HG02623 (cell line): ENCODE data around the gene TLNRD1.
"Not testable (repeated sequence)": the region's sequence is repeated elsewhere in the genome, so short reads cannot be mapped to it uniquely, and the experiment has no call there.

Source experiments
- ATAC-seq: cut with Tn5 transposase; IDR thresholded peaks from one replicate; pipeline ENCODE4 v1.9.1; 2021; ENCODE audit warnings: moderate library complexity; ENCODE audit not compliant: unreplicated experiment

Gene TLNRD1

GRCh38 chr15:81000624-81001151 lies at the start of gene TLNRD1:
Gene TLNRD1 (plus strand): TSS chr15:81000923. CDS start chr15:81002272, 1,349 bp downstream.
- ATAC-seq: peak; percentile 56

GRCh38 chr15:80951941-80952340 lies 48.8 kb upstream of the TLNRD1 start:
- no peak for ATAC-seq

- ATAC-seq: no peak
Observed at GRCh38 chr15:80953001-80953952, 47.4 kb upstream of the TLNRD1 start.

- no peak for ATAC-seq
Observed at GRCh38 chr15:80953953-80954778, 46.6 kb upstream of the TLNRD1 start.

GRCh38 chr15:80955571-80956452 lies 44.9 kb upstream of the TLNRD1 start:
- not testable (repeated sequence) for ATAC-seq

GRCh38 chr15:80957556-80957955 lies 43.2 kb upstream of the TLNRD1 start:
- ATAC-seq: no peak

- no peak for ATAC-seq
Observed at GRCh38 chr15:80957976-80958375, 42.7 kb upstream of the TLNRD1 start.

- no peak for ATAC-seq
Observed at GRCh38 chr15:80958818-80959495, 41.8 kb upstream of the TLNRD1 start.

- ATAC-seq: not testable (repeated sequence)
Observed at GRCh38 chr15:80965454-80965853, 35.3 kb upstream of the TLNRD1 start.

GRCh38 chr15:80966431-80967197 lies 34.1 kb upstream of the TLNRD1 start:
- ATAC-seq: no peak

GRCh38 chr15:80967451-80967850 lies 33.3 kb upstream of the TLNRD1 start:
- ATAC-seq: no peak

- ATAC-seq: no peak
Observed at GRCh38 chr15:80967991-80968510, 32.7 kb upstream of the TLNRD1 start.

- ATAC-seq: no peak
Observed at GRCh38 chr15:80969316-80969715, 31.4 kb upstream of the TLNRD1 start.

- ATAC-seq: no peak
Observed at GRCh38 chr15:80970018-80970657, 30.6 kb upstream of the TLNRD1 start.

- ATAC-seq: no peak
Observed at GRCh38 chr15:80970658-80971057, 30.1 kb upstream of the TLNRD1 start.

GRCh38 chr15:80971143-80971542 lies 29.6 kb upstream of the TLNRD1 start:
- ATAC-seq: no peak

- ATAC-seq: no peak
Observed at GRCh38 chr15:80972276-80972675, 28.4 kb upstream of the TLNRD1 start.

GRCh38 chr15:80974914-80975313 lies 25.8 kb upstream of the TLNRD1 start:
- no peak for ATAC-seq
